GM04504 (cell line): ENCODE measurements around the gene CD14.
"Not testable (repeated sequence)": the region's sequence is repeated elsewhere in the genome, so short reads cannot be mapped to it uniquely, and the experiment has no call there.

ENCODE experiments used
- DNase-seq: peaks from one replicate; pipeline ENCODE4 v3.0.0-alpha.2; 2012; ENCODE audit warnings: low read depth

CD14 gene

DNA sequence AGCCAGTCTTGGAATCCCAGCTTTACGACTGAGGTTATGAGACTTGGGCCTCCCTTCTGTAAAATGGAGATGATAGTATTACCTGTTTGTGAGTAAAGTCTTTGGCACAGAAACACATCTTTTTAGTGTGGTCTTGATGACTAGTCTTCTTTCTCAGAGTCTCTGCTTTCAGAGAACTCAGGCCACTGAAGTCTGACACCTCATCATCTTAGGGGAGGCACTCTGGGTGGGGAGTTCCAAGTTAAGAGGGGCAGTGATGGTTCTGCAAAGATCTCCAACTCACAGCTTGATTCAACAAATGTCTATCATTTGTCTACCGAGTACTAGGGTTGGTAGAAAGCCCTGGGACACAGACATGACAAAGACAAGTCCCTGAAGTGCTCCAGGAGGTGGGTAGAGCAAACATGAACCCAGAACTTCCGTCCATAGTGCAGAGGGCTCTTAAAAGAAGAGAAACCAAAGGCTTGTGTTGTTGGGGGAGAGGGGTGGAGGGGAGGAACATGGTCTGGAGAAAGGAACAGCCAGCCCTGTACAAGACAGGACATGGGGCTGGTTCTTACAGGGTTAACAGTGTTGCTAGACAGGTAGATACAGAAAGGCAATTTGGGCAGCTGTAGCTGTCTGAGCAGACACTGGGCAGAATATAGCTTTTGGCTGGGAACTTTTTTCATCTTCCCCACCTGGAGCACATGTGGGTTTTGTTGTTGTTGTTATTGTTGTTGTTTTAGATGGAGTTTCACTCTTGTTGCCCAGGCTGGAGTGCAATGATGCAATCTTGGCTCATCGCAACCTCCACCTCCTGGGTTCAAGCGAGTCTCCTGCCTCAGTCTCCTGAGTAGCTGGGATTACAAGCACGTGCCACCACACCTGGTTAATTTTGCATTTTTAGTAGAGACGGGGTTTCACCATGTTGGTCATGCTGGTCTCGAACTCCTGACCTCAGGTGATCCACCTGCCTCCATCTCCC is 2.6 kb upstream of the CD14 start:
- no peak for DNase-seq

- no peak for DNase-seq
Measured at GRCh38 chr5:140634103-140634502, 1.1 kb upstream of the CD14 start.

GRCh38 chr5:140633501-140633900 is 526 bp upstream of the CD14 start:
- DNase-seq, result no peak

DNA sequence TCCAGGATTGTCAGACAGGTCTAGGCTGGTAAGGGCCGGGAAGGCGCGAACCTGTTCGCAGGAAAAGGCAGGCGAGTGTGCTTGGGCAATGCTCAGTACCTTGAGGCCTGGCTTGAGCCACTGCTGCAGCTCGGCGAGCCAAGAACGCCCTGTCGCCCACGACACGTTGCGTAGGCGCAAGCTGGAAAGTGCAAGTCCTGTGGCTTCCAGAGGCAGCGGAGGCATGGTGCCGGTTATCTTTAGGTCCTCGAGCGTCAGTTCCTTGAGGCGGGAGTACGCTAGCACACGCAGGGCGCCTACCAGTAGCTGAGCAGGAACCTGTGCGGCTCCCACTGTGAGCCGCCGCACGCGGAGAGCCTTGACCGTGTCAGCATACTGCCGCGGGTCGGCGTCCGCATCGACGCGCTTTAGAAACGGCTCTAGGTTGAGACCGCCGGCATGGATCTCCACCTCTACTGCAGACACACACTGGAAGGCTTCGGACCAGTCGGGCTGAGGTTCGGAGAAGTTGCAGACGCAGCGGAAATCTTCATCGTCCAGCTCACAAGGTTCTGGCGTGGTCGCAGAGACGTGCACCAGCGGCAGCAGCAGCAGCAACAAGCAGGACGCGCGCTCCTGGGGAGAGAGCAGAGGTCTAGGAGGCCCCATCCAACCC is 482 bp downstream of the CD14 start:
- no peak for DNase-seq

DNA sequence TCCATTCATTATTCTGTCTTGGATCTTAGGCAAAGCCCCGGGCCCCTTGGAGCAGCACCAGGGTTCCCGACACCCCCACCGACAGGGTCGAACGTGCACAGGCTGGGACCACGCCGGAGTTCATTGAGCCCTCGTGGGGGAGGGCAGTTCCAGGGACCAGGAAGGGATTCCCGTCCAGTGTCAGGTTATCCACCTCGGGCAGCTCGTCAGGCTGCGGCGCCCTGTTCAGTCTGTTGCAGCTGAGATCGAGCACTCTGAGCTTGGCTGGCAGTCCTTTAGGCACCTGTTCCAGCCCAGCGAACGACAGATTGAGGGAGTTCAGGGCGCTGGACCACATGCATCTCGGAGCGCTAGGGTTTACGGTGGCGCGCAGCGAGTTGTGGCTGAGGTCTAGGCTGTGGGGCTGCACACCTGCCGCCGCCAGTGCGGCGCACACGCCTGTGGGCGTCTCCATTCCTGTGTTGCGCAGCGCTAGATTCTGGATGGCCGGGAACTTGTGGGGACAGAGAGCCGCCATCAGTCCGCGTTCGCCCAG is 1.1 kb downstream of the CD14 start:
- no peak for DNase-seq

- no peak for DNase-seq
Measured at GRCh38 chr5:140631036-140631417, 1.9 kb downstream of the CD14 start.

DNA sequence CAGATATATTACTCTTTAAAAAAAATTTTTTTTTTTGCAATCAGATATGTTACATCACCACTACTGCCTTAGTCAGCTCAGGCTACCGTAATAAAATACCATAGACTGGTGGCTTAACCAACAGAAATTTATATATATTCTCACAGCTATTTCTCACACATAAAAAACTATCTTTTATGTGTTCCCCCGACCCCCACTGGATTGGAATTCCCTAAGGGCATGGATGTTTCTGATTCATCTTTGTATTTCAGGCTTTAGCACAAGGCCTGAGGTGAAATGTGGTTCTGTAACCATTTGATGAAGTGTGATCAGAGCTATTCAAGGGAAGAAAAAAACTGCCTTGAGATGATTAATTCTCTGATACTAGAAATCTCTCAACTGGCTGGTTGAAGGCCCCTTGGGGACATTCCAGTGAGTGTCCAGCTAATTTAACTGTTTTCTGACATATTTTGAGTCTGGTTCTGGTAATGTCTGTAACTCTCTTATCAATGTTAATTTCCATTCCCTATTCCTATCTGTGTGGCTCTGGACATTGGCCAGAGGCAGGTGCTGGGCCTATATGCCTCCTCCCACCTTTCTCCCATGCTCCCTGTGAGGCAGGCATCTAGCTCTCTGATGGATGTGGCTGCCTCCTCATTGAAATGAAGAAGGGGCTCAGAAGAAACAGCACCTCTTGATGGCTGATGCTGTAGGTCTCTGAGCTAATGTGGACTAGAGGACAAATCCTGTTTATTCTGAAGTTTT is 2.5 kb downstream of the CD14 start:
- no peak for DNase-seq

GRCh38 chr5:140628711-140629110 is 4.3 kb downstream of the CD14 start:
- DNase-seq, result no peak

DNA sequence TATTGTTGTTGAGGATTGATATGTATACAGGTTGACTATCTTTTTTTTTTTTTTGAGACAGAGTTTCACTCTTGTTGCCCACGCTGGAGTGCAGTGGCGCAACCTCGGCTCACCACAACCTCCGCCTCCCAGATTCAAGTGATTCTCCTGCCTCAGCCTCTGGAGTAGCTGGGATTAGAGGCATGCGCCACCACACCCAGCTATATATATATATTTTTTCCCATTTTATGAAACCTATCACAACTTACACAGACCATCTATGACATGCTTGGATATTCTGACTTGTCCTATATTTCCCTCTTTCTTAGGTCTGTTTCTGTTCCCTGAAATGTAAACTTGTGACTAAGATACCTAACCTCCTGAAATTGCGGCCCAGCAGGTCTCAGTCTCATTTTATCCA is 5.0 kb downstream of the CD14 start:
- DNase-seq, result no peak

DNA sequence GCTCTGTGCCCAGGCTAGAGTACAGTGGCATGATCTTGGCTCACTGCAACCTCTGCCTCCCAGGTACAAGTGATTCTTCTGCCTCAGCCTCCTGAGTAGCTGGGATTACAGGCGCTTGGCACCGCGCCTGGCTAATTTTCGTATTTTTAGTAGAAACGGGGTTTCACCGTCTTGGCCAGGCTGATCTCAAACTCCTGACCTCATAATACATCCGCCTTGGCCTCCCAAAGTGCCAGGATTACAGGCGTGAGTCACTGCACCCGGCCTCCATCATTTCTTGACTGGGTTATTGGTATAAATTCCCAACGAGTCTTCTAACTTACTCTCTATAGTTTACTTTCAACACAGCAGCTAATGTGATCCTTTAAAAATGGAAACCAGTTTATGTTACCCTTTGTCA is 8.1 kb downstream of the CD14 start:
- DNase-seq, result not testable (repeated sequence)

DNA sequence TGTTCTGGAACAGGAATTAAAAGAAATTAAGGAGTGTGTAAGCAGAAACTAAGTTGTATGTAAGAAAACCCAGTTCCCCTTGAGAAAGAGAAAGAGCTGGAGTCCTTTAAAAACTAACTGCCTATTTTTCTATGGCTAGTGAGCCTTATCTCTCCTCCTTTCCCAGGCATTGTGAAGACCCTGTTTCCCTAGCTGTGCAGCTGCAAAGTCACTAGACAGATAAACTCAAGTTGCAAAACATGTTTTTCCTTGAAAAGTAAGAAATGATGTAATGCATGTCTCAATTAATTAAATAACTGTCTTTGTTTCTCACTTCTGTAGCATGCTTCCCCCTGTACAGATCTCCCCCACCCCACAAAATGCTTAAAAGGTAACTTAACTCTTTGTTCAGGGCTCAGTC is 9.9 kb downstream of the CD14 start:
- DNase-seq, result not testable (repeated sequence)

- no peak for DNase-seq
Measured at GRCh38 chr5:140622301-140622700, 10.7 kb downstream of the CD14 start.

DNA sequence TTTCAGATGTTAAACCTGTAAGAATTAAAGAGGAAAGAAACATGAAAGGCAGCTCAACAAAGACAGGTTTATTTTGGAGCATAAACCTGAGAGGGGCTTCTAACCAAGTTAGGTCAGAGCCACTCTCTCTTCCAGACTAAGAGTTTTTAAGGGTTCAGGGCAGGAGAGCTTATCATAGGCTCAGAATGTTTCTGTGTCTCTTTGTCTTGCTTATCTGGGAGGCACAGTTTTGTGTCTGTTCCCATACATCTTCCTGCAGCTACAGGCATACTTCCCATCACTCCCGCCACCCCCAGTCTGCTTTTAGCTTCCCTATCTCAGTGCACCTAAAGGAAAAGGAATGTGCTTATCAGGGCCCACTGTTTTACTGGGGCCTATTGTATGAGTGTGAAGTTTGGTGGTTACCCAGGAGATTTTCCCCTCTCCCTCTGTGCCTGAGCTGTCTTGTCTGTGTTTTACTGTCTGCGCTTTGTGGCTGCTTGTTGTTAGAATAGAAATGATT is 21.9 kb downstream of the CD14 start:
- no peak for DNase-seq

GRCh38 chr5:140609126-140609525 is 23.8 kb downstream of the CD14 start:
- DNase-seq, result no peak

DNA sequence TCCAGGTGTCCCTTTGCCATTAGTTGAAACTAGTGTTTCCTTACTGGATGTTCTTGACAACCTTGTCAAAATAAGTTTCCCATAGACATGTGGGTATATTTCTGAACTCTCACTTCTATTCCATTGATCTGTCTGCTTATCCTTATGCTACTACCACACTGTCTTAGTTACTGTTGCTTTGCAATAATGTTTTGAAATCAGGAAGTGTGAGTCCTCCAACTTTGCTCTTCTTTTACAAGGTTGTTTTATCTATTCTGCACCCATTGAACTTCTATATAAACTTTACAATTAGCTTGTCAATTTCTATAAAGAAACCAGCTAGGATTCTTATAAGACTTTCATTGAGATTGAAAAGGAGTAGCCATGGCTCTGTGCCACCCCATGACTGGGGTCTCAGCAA is 24.3 kb downstream of the CD14 start:
- no peak for DNase-seq

- no peak for DNase-seq
Measured at GRCh38 chr5:140607031-140607430, 25.9 kb downstream of the CD14 start.

DNA sequence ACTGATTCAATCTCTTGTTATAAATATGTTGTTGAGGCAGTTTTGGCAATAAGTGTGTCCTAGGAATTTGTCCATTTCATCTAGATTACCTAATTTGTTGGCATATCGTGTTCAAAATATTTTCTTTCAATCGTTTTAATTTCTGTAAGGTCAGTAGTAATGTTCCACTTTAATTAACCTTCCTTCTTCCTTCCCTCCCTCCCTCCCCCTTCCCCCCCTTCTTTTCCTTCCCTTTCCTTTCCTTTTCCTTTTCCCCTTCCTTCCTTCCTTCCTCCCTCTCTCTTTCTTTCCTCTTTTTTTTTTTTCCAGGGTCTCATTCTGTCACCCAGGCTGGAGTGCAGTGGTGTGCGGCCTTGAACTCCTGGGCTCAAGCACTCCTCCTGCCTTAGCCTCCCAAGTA is 27.1 kb downstream of the CD14 start:
- no peak for DNase-seq

- DNase-seq, result no peak
Measured at GRCh38 chr5:140603734-140604133, 29.2 kb downstream of the CD14 start.

- not testable (repeated sequence) for DNase-seq
Measured at GRCh38 chr5:140603446-140603698, 29.6 kb downstream of the CD14 start.

GRCh38 chr5:140602147-140602546 is 30.8 kb downstream of the CD14 start:
- no peak for DNase-seq

DNA sequence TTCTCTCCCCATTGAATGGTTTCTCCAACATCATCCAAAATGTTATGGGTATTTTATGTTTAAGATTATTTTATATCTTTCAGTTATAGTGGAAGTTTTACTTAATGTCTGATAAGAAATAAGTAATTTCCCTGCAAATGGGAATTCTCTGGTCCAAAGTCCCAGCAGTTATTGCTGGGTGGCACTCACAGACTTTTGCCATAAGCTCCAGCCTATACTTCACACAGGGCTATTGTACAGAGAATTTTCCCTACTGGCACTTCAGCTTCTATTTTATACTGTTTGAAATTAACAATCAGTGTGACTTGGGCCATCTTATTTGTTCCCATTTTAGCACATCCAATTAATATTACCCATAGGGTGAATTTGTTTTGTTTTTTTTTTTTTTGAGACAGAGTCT is 32.9 kb downstream of the CD14 start:
- DNase-seq, result no peak

DNA sequence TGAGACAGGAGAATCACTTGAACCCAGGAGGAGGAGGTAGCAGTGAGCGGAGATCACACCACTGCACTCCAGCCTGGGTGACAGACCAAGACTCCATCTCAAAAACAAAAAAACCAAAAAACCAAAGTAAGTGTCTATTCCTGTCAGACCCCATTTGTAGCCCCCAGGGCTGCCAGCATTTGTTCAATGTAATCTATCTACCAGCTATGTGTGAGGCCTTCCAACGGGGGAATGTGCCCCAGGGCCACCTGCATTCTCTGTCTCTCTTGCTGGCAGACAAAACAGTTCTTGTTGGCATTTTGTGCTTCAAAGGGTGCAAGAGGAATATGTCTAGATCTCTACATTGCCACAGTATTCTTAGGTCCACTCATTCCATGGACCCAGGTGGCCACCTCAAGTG is 34.1 kb downstream of the CD14 start:
- DNase-seq, result no peak

GRCh38 chr5:140596321-140596741 is 36.6 kb downstream of the CD14 start:
- DNase-seq, result no peak
